Stimulated activated naive CD4-positive, alpha-beta T cell treated with Interleukin-2 at 50 U/mL for 16 hours (primary cell): ENCODE results near the gene SLC39A10.
"Not testable (repeated sequence)": the region's sequence is repeated elsewhere in the genome, so short reads cannot be mapped to it uniquely, and the experiment has no call there.

Experiments used
- DNase-seq: peaks from one replicate; lab custom pipeline; 2025; lab: John Stamatoyannopoulos, UW

The SLC39A10 gene

DNA sequence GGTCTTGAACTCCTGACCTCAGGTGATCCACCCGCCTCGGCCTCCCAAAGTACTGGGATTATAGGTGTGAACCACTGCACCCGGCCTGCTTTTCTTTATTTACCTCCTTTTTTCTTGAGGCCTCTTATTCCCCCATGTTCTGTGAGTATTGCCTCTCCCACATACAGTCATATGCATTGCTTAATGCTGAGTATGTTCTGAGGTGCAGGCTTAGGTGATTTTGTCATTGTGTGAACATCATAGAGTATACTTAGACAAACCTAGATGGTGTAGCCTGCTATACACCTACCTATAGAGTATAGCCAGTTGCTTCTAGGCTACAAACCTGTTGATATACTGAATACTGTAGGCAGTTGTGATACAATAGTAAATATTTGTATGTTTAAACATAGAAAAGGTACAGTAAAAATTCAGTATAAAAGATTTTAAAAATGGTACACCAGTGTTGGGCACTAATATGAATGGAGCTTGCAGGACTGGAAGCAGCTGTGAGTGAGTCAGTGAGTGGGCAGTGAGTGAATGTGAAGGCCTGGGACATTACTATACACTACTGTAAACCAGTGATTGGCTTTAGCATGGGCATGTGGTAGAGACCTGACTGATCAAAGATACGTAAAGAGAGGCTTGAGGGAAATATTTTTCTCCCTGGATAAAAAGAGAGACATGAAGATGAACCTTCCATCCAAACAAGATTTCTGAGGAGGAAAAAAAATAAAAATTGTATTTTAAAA is 17.6 kb downstream of the SLC39A10 start:
- no peak for DNase-seq

DNA sequence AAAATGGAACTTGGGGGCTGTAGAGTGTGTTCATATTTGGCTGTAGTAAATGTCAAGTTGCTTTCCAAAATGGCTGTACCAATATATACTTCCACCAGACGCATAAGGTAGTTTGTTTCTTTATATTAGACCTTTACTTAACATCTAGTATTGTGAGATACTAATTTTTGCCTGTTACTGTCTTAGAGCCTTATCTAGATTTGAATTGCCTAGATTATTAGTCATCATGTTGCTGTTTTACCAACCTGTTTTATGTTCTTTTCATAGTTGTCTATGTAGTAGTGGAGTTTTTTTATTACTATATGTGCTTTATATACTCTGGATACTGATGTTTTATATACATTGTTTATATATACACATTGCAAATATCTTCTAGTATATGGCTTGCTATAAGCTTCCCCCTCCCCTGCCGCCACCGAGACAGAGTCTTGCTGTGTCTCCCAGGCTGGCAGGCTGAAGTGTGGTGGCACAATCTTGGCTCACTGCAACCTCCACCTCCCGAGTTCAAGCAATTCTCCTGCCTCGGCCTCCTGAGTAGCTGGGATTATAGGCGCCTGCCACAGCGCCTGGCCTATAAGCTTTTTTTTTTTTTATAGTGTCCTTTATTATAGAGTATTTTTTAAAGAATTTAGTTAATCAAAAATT is 18.9 kb downstream of the SLC39A10 start:
- no peak for DNase-seq

DNA sequence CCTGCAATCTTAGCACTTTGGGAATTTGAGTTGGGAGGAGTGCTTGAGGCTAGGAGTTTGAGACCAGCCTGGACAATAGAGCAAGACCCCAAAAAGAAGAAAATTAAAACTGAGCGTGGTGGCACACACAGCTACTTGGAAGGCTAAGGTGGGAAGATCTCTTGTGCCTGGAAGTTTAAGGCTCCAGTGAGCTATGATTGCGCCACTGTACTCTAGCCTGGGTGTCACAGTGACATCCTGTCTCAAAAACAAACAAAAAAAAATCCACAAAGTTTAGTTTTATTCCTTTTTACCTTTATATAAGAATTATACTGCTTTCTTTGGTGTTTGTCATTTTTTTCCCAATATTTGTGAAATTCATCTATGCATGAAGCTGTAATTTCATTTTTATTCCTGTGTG is 20.3 kb downstream of the SLC39A10 start:
- DNase-seq = no peak

DNA sequence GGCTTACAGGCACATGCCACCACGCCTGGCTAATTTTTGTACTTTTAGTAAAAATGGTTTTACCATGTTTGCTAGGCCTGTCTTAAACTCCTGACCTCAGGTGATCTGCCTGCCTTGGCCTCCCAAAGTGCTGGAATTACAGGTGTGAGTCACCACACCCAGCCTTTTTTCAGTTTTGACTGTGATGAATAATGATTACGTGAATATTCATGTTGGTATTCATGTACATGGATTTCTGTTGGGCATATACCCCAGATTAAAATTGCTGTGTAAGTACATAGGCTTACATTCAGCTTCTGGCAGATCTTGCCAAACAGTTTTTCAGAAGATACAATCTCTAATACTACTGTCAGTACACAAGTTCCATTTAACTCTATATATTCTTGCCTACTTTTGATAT is 20.9 kb downstream of the SLC39A10 start:
- no peak for DNase-seq

DNA sequence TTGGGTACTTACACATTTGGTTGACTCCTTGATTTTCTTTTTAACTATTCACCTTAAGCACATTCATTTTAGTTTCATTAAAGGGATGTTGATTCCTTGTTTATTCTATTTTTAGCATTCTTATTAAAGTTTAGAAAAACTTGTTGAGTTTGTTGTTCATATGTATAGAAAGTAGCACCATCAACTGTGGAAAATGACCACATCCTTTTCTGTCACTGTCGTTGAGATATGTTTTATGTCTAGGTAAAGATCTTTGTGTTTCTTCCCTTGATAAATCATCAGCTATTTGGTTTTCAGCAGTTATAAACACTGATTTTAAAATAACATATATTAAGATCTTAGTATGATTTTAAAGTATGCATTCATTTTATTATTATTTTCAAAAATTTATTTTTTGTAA is 25.1 kb downstream of the SLC39A10 start:
- no peak for DNase-seq

DNA sequence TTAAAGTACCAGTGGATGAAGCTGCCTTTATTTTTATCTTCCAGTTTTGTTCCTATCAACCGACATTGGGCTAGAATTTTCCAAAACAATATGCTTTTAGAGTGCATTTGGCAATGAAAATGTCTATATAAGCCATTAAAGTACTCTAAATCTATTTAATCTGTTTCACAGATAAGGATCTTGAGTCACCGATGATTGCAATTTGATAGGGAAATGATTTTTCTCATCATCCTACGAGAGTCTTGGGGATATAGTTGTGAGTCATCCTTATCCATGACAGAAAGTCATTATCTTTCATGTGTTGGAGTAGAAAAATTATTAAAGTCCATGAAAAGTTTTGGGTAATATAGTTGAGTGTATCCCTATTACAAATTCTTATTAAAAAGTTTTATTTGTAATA is 26.1 kb downstream of the SLC39A10 start:
- no peak for DNase-seq

DNA sequence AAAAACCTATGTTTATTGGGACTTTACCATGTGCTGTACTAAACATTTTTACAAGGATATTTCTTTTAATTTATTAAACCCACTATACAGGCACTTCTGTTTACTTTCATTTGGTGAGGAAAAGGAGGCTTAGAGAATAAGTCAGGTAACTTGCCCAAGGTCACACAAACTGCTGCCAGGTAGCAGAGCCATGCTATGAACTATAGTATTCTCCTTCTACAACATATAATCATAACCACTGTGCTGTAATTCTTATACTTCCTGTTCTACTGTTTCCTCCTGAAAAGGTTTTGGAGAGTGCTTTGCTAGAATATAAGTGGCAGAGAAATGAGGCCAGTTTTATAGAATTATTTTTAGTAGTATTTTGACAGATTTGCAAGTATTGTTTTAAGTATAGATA is 29.5 kb downstream of the SLC39A10 start:
- no peak for DNase-seq

DNA sequence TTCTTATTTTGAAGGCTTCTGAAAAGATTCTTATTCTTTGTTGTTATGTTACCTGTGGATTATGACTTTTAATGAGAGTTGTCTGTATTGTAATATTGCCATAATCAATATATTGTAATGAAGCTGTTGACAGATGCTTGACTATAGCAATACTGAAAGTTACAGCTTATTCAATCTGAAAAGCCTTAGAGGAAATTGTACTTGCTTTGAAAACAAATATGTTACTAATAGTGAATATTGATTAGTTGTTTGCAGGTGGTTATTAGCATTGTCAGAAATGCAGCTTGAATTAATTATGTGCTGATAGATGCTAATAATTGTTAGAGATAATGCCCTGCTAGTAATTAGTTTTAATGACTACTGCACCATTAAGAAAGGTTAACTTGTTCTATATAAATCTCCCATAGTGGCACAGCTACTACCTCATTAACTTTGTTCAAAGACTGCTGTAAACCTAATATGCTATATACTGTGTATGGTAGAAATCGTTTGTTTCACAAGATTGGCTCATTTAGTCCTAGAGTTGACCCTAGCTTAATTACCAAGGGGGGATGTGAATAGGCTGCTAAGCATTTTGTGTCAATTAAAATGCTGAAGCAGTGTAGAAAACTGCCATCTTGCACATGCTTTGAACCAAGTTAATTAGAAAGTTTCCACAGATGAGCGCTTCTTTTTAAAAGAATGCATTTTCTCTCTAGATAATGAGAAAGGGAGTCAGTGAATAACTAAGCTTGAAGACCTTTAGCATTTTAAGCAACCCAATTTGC is 30.5 kb downstream of the SLC39A10 start:
- no peak for DNase-seq

DNA sequence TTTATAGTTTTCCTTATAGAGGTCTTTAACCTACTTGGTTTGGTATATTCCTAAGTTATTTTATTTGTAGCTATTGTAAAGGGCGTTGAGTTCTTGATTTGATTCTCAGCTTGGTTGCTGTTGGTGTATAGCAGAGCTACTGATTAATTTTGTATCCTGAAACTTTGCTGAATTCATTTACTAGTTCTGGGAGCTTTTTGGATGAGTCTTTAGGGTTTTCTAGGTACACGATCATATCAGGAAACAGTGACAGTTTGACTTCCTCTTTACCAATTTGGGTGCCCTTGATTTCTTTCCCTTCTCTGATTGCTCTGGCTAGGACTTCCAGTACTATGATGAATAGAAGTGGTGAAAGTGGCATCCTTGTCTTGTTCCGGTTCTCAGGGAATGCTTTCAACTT is 35.5 kb downstream of the SLC39A10 start:
- not testable (repeated sequence) for DNase-seq

DNA sequence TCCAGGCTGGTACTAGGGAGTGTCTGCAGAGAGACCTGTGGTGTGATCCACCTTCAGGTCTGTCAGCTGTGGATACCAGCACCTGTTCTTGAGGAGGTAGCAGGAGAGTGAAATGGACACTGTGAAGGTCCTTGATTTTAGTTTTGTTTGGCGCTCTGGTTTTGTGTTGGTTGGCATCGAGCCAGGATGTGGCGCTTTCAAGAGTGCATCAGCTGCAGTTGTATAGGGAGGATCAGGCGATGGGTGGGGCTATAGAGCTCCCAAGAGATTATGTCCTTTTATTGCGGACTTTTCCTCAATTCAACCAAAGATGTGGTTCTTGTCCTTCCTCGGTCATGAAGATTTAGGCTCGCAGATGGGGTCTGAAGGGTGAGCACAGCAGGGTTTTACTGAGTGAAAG is 37.5 kb downstream of the SLC39A10 start:
- DNase-seq = no peak

DNA sequence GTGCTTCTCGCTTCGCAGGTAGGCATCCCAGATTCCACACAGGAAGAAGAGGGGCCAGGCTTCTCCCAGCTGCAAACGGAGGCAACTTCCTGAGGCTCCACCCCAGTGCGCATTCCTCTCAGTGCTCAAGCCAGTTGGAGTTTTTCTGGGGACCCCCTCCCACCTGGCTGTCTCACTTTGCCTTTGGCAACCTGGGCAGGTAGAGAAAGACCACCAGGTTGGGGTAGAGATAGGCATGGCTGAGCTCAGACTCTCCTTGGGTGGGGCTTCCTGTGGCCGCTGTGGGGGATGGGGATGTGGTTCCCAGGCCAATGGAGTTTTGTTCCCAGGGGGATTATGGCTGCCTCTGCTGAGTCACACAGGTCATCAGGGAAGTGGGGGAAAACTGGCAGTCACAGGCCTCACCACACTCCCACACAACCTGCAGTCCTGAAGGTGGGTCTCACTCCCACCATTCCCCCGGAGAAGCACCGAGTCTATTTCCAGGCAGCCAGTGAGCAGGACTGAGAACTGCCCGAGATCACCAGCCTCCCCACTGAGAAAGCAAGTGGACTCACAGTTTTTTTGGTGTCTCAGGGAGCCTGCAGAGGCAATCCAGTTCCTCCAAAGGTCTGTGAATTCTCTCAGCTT is 38.1 kb downstream of the SLC39A10 start:
- no peak for DNase-seq

DNA sequence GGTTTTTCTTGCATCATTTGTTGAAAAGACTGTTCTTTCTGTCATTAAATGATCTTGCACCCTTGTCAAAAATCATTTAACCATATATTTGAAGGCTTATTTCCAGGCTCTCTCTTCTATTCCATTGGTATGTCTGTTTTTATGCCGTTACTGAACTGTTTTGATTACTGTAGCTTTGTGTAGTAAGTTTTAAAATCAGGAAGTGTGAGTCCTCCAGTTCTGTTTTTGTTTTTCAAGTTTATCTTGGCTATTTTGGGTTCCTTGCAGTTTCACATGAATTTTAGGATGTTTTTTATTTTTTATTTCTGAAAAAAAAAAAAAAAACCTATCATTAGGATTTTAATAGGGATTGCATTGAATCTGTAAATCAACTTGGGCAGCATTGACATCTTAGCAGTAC is 39.0 kb downstream of the SLC39A10 start:
- no peak for DNase-seq

DNA sequence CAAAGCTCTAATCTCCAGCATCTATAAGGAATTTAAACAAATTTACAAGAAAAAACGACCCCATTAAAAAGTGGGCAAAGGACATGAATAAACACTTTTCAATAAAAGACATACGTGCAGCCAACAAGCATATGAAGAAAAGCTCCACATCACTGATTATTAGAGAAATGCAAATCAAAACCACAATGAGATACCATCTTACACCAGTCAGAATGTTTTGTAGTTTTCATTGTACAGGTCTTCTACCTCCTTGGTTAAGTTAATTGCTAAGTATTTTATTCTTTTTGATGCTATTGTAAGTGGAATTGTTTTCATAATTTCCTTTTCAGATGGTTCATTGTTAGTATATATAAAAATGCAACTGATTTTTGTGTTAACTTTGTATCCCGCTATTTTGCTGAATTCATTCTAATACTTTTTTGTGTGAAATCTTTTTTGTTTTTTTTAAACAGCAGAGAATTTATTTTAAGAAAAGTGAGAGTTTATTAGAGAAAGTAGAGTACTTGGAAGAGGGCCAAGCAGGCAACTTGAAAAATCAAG is 40.7 kb downstream of the SLC39A10 start:
- DNase-seq = no peak

DNA sequence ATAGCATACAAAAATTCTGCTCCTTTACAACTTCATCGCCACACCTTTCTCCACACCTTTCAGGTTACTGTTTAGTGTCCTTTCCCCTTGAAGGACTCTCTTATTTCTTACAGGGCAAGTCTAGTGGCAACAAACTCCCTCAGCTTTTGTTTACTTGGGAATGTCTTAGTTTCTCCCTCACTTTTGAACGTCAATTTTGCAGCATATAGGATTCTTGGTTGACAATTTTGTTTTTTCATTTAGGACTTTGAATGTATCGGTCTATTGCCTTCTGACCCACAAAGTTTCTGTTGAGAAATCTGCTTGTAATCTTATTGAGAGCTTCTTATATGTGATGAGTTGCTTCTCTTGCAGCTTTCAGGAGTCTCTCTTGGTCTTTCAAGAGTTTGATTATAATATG is 43.5 kb downstream of the SLC39A10 start:
- no peak for DNase-seq

DNA sequence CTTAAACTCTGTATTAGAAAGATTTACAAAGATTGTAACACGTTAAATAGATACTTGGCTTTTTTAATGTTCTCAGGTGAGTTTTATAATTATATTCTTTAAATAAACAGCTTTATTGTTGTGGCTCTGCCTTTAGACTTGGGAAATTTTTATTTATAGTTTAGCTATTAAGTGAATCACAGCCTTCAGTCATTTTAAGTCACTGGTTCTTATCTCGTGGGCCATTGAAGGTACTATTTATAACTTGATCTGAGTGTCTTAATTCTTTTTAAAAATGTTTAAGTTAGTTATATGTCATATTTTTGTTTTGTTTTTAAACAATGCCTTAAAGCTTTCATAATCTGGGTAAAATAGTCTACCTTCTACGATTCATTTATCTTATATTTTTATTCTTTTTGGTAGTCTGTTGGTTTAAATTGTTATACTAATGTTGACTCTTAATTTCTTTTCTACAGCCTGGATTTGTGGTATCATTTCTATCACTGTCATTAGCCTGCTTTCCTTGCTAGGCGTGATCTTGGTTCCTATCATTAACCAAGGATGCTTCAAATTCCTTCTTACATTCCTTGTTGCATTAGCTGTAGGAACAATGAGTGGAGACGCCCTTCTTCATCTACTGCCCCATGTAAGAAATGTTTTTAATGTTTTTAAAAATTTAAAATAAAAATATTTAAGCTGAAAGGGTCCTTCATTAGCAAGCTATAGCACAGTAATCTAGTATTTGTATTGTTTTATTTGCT is 49.3 kb downstream of the SLC39A10 start:
- DNase-seq = no peak

DNA sequence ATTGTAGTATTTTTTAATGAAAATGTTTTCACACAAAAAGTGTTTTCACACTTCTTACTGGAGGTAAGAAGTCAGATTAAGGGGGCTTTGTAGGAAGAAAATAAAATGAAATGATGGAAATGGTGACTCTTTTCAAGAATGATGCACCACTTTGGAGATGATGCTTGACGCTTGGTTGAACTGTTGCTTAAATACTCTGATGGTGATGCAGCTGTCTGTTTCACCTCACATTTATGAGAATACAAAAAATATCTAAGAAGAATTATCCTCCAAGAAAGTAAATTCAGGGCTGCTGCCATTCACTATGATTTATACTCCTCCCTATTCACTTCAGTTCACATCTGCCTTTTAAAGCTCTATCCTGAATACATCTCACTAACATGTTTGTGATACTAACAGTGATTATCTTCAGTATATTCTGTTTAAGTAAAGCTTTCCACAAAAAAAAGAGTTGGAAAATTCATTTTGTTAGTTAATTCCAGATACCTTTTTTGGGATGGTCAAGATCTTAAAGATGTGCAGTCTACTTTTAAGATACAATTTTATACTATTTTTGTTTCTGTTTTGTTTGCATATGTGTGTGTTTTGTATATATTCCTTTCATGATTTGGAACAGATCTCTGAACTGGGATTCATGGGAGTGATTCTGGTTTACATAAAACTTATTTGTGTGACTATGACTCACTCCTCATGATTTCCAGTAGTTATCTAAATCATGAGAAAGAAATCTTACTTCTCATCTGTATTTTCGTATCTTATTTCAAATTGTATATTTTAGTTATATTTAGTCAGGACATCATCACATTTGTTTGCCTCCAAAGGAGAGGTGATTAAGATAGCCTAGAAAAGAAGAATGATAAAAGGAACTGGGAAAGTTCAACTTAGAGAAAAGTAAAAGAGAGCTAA is 53.1 kb downstream of the SLC39A10 start:
- no peak for DNase-seq

DNA sequence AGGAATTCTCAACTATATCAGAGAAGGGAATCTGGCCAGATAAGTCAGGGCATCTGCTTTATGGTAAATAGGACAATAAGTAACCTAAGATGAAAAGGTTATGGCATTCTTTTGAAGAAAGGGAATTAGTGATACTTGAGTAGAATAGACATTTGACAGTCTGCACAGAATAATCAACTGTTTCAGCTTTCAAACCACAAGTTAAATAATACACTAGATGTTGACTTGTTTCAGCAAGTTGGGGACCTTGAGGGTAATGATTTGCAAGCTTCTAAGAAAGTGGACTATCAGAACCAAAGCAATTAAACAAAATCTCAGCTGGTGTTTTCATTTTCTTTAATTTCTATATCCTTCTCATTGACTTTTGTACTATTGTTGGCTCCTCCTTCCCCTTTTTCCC is 54.5 kb downstream of the SLC39A10 start:
- no peak for DNase-seq

DNA sequence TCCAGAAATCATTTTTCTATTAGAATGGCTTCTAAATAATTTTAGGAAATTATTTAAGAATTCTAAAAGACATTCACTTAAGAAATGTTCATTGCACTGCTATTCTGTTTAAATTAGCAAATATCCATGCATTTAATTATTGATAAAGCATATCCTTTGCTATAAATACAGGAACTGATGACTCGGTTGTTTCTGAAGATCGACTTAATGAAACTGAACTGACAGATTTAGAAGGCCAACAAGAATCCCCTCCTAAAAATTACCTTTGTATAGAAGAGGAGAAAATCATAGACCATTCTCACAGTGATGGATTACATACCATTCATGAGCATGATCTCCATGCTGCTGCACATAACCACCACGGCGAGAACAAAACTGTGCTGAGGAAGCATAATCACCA is 59.4 kb downstream of the SLC39A10 start:
- no peak for DNase-seq

DNA sequence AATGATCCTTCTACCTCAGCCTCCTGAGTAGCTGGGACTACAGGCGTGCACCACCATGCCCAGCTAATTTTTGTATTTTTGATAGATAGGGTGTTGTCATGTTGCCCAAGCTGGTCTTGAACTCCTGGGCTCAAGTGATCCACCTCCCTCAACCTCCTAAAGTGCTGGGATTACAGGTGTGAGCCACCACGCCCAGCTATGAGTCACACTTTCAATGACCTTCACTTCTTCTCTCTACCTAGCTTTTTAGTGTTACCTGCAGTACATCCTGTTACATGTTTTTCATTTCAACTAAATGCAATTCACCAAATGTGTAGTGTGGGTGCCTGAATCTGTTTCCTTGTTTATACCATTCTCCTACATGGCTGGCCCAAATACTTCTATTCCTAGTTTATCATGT is 64.0 kb downstream of the SLC39A10 start:
- no peak for DNase-seq

DNA sequence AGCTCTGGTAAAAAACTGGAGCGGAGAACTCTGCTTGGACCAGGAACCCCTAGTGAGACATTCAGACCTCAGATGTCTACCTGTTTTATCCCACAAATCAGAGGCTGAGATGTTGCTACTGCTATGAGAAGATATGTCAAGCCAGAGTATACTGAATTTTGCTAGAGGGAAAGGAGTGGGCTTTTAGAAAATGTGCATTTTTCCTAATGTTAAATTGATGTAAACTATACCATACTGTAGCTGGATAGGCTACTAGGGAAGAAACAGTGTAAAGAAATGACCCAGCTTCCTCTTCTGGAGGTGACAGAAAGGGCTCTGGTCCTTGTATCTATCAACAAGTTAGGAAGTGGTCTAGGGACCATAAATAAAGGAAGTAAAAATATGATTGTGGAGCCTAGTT is 65.0 kb downstream of the SLC39A10 start:
- no peak for DNase-seq

DNA sequence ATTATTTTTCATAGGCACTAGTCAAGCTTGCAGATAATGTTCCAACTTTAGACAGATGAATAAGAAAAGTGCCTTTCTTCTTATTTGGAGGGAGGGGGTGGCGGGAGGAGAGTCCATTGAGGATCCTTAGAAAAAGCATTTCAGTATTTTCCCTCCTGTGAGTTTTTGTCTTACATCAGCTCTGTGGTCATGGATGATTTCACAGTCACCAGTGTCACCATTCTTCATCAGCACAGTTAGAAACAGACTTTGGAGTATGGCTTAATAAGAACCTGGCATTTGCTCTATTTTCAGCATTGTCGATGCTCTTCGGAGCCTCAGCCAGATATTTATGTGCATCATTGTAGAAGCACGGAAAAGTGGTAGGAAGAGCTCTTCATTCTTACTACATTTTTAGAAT is 70.1 kb downstream of the SLC39A10 start:
- no peak for DNase-seq
